Loucy (cell line): ENCODE results near the gene NBEAL2.
"Not testable (repeated sequence)": the region's sequence is repeated elsewhere in the genome, so short reads cannot be mapped to it uniquely, and the experiment has no call there.

Experiments
- CTCF ChIP-seq: fragments of 200-600 bp; sonication (generic); conservative IDR thresholded peaks from 2 replicates; pipeline ENCODE4 v1.5.1; 2014; ENCODE audit warnings: mild to moderate bottlenecking, antibody characterized with exemption, low read length
- EZH2phosphoT487 ChIP-seq: fragments of 200-600 bp; IDR thresholded peaks from 2 replicates; pipeline ENCODE4 v1.6.1; 2018; ENCODE audit warnings: antibody characterized with exemption, mild to moderate bottlenecking, moderate library complexity, borderline replicate concordance

DNA sequence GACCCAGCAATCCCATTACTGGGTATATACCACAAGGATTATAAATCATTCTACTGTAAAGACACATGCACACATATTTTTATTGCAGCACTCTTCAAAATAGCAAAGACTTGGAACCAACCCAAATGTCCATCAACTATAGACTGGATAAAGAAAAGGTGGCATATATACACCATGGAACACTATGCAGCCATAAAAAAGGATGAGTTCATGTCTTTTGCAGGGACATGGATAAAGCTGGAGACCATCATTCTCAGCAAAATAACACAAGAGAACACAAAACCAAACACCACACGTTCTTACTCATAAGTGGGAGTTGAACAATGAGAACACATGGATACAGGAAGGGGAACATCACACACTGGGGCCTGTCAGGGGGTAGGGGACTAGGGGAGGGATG, 47.0 kb downstream of the NBEAL2 start:
- not testable (repeated sequence) for TF ChIP-seq CTCF, EZH2phosphoT487
